GM12891 (cell line): ENCODE data around the gene DENND11.
A peak's percentile ranks its signal among the peaks of the same experiment; 100 is the strongest.
"Not testable (repeated sequence)": the region's sequence is repeated elsewhere in the genome, so short reads cannot be mapped to it uniquely, and the experiment has no call there.

Source experiments
- DNase-seq: peaks from one replicate; pipeline ENCODE4 v3.0.0; 2011; ENCODE audit warnings: low spot score; ENCODE audit not compliant: insufficient read length
- FAIRE-seq: peaks from 2 replicates; lab custom pipeline; 2011; peaks lifted over from hg19 to GRCh38; lab: Jason Lieb, UNC
- PAX5 ChIP-seq: IDR thresholded peaks from 2 replicates; pipeline ENCODE4 v1.6.1; 2011; ENCODE audit warnings: low read length, moderate library complexity, mild to moderate bottlenecking; ENCODE audit not compliant: insufficient read depth, severe bottlenecking
- POLR2A ChIP-seq: IDR thresholded peaks from 2 replicates; pipeline ENCODE4 v1.6.1; 2011; ENCODE audit warnings: low read depth, low read length, control low read depth
- POLR2AphosphoS5 ChIP-seq: IDR thresholded peaks from 2 replicates; pipeline ENCODE4 v1.6.1; 2011; ENCODE audit warnings: low read depth, low read length, control low read depth
- POU2F2 ChIP-seq: IDR thresholded peaks from 2 replicates; pipeline ENCODE4 v1.6.1; 2011; ENCODE audit warnings: low read depth, mild to moderate bottlenecking, control low read depth, low read length, moderate library complexity
- SPI1 ChIP-seq: IDR thresholded peaks from 2 replicates; pipeline ENCODE4 v1.6.1; 2011; ENCODE audit warnings: low read depth, low read length, control low read depth
- TAF1 ChIP-seq: IDR thresholded peaks from 2 replicates; pipeline ENCODE4 v1.6.1; 2011; ENCODE audit warnings: low read depth, low read length, control low read depth

The DENND11 gene

DNA sequence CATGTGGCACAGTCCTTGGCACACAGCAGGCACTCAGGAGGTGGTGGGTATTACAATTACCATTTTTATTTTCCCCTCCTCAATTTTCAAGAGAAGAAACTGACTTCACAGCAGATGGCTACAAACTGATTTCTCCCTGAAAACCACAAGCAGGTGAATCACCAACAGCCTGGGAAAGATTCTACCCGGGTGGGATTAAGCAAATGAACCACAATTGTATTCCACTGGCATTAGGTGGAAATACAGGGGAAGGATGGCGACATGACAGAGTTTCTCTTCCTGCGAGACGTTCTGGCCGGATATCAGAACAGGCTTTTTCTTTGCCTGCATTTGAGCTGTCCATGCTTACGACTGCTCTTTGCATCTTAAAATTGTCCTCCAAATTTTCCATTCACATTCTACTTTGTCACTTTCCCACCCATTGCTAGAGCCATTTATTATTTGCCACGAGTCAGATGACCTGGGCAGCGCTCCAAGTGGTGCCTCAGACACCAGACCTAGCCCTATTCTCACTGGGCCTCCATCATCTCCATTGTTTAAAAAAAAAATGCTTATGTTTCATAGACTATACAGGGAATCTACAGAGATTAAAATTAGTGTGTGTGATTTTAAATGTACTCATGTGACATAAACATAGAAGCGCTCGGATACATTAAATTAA lies 4.6 kb downstream of the DENND11 start:
- no peak for TF ChIP-seq POLR2A
- TF ChIP-seq SPI1, result no peak
- TF ChIP-seq PAX5, result no peak
- no peak for TF ChIP-seq TAF1
- TF ChIP-seq POU2F2, result no peak
- no peak for TF ChIP-seq POLR2AphosphoS5
- DNase-seq (no peak), FAIRE-seq (no peak)

GRCh38 chr7:141696348-141696747 lies 5.6 kb downstream of the DENND11 start:
- TF ChIP-seq POLR2AphosphoS5 (no peak), PAX5 (no peak), POLR2A (no peak), TAF1 (no peak), SPI1 (no peak), POU2F2 (no peak)
- no peak for FAIRE-seq
- no peak for DNase-seq

DNA sequence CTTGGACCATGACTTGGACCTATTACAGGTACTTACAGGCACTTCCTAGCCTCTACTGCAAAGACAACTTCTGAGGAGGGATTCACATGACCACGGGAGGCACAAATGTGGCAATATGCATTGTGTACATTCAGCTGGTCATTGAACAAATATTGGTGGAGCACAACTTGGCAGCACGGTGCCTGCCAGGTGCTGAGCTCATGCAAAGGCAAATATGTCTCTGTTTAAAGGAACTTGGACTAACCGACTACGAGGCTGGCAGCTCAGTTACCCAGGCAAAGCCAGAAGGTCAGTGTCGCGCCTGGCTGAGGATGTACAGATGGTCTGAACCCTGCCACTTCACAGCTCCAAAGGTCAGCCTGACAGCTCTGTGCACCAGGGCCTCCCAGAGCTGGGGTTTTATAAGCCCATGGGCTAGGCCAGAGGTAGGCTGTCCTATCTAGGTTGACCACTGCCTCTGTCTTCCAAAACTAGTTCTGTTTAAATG lies 6.1 kb downstream of the DENND11 start:
- FAIRE-seq, result peak; percentile 82
- DNase-seq, result no peak
- TF ChIP-seq SPI1, result no peak
- TF ChIP-seq POLR2AphosphoS5, result no peak
- TF ChIP-seq PAX5, result no peak
- no peak for TF ChIP-seq POLR2A
- no peak for TF ChIP-seq TAF1
- no peak for TF ChIP-seq POU2F2

DNA sequence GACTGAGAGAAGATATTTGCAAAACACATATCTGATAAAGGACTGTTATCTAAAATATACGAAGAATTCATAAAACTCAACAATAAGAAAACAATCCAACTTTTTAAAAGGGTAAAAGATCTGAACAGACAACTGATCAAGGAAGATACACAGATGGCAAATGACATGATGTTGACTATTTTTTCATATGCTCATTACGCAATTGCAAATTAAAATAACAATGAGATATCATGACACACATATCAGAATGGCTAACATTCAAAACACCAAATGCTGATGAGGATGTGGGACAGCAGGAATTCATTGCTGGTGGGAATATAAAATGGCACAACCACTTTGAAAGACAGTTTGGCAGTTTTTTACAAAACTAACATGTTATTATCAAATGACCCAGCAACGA lies 8.9 kb downstream of the DENND11 start:
- TF ChIP-seq POLR2A, result no peak
- no peak for TF ChIP-seq SPI1
- TF ChIP-seq POU2F2, result no peak
- TF ChIP-seq POLR2AphosphoS5, result no peak
- no peak for TF ChIP-seq TAF1
- no peak for TF ChIP-seq PAX5
- FAIRE-seq (no peak), DNase-seq (no peak)

- TF ChIP-seq SPI1, result no peak
- no peak for TF ChIP-seq POLR2A
- no peak for TF ChIP-seq POLR2AphosphoS5
- TF ChIP-seq PAX5, result no peak
- no peak for TF ChIP-seq TAF1
- TF ChIP-seq POU2F2, result no peak
- FAIRE-seq, result no peak
Observed at GRCh38 chr7:141691961-141692360, 10.0 kb downstream of the DENND11 start.

GRCh38 chr7:141691540-141691939 lies 10.4 kb downstream of the DENND11 start:
- DNase-seq, result no peak
- TF ChIP-seq POLR2A (no peak), POU2F2 (no peak), PAX5 (no peak), SPI1 (no peak), TAF1 (no peak), POLR2AphosphoS5 (no peak)
- no peak for FAIRE-seq

More at GRCh38 chr7:141691961-141692360, 10.0 kb downstream of the DENND11 start:
- no peak for DNase-seq

DNA sequence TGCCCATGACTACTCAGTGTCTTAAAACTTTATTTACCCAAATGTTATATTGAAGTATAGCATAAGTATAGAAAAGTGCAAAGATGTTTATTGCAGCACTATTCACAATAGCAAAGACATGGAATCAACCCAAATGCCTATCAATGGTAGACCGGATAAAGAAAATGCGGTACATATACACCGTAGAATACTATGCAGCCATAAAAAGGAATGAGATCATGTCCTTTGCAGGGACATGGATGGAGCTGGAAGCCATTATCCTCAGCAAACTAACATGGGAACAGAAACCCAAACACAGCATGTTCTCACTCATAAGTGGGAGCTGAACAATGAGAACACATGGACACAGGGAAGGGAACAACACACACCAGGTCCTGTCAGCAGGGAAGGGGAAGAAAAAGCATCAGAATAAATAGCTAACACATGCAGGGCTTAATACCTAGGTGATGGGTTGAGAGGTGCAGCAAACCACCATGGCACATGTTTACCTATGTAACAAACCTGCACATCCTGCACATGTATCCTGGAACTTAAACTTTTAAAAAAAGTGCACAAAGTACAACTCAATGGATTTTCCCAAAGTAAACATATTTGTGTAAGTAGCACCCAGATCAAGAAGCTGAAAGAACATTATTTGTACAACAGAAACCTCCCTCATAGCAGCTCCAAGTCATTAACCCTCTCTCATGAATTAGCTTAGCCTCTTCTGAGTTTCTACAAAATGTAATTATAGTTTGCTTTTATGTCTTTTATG lies 12.7 kb downstream of the DENND11 start:
- not testable (repeated sequence) for FAIRE-seq, DNase-seq

GRCh38 chr7:141688043-141688442 lies 13.9 kb downstream of the DENND11 start:
- TF ChIP-seq POLR2AphosphoS5, result no peak
- TF ChIP-seq SPI1, result no peak
- no peak for TF ChIP-seq PAX5
- TF ChIP-seq POU2F2, result no peak
- TF ChIP-seq POLR2A, result no peak
- TF ChIP-seq TAF1, result no peak
- DNase-seq (no peak), FAIRE-seq (no peak)

GRCh38 chr7:141686670-141687069 lies 15.3 kb downstream of the DENND11 start:
- TF ChIP-seq TAF1 (no peak), POLR2A (no peak), POU2F2 (no peak), SPI1 (no peak), PAX5 (no peak), POLR2AphosphoS5 (no peak)
- FAIRE-seq, result no peak
- DNase-seq, result no peak

- TF ChIP-seq SPI1 (no peak), POLR2A (no peak), POU2F2 (no peak), POLR2AphosphoS5 (no peak), PAX5 (no peak), TAF1 (no peak)
- FAIRE-seq, result no peak
- DNase-seq, result no peak
Observed at GRCh38 chr7:141686074-141686473, 15.9 kb downstream of the DENND11 start.
